ENCODE data around the gene WDR49.
"Not testable (repeated sequence)": the region's sequence is repeated elsewhere in the genome, so short reads cannot be mapped to it uniquely, and the experiment has no call there.

Gene WDR49

GRCh38 chr3:167653760-167654159 lies at the start of gene WDR49:
Gene WDR49 (minus strand): TSS chr3:167653942. CDS start chr3:167653425, 517 bp downstream.
- peak in 1 of 3 experiments; percentile 57 for DNase-seq

- no peak for DNase-seq
These were observed 47.2 kb upstream of the WDR49 start for GRCh38 chr3:167700926-167701325.

DNA sequence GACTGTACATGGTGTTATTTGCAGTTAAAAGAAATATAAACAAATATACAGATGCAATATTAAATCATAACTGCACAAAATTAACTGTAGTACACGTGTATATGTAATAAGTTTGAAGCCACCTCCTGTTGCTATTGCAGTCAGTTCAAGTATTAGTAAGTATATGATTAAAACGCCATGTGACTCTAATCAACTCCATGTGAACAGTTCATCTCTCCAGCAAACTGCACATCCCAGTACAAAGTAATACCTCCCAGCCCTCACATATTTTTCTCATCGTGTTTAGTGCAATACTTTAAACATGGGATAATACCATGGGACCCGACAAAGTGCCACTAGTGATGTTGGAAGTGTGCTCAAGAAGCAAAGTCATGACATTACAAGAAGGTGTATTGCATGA lies 46.3 kb upstream of the WDR49 start:
- DNase-seq = no peak

DNA sequence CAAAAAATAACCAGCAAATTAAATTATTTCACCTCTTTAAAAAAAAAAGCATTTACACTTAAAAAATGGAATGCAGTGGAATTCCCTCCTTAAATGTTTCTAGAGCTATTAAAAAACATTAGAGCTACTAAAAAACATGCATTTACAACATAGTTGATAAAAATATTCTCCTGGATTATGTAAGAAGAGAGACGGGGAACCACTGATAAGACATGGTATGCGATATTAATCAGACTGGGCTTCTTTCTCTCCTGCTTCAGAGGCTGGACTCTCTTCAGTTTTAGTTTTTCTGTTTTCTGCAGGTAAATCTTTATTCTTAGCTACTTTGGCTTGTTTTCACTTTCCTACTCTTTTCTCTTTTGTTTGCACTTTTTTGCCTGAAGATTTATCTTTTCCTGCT lies 40.4 kb upstream of the WDR49 start:
- no peak for DNase-seq

DNA sequence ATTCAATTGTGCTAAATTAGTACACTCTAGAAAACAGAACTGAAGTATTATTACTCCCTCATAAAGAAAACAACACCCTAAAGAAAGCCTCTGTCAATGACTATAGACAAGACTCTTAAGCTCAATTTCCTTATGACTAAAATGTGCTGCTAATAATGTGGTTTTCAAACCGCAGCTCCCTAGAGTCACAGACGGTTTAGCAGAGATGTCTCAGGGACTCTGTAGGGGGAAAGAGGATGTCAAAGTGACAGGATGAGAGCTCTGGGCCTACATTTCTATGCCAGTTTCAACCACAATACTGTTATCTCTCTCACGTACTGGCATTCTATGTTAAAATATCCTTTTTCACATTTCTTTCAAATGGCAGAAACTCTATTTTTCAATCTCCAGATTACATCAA lies 37.6 kb upstream of the WDR49 start:
- no peak for DNase-seq

DNA sequence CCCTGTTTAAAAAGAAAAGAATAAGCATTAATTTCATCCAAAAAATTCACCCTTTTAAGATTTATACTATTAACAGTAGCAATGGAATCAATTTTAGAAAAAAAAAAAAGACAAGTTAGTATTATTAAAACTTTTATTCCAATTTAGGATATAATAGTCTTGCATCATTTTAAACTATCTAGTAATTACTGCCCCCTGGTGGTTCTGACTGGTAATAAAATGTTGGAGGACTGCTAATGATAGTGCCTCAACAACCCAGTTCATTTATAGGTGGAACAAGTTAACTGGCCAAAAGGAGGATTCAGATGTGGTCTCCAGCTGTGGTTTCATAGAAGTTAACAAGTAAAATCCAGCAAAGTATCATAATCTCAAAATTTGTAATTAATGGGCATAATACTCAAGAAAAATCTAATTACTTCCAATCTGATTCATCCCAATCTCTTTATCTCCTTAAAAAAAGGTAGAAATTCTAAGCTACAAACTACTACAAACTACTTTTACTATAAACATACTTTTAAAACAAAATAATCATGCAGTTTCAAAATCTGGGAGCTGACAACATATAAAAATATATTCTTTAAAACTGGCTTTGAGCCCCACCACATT lies 30.7 kb upstream of the WDR49 start:
- DNase-seq = peak; percentile 67 to 91 (median 71)

- no peak for DNase-seq
These were observed 25.8 kb upstream of the WDR49 start for GRCh38 chr3:167679526-167679925.

DNA sequence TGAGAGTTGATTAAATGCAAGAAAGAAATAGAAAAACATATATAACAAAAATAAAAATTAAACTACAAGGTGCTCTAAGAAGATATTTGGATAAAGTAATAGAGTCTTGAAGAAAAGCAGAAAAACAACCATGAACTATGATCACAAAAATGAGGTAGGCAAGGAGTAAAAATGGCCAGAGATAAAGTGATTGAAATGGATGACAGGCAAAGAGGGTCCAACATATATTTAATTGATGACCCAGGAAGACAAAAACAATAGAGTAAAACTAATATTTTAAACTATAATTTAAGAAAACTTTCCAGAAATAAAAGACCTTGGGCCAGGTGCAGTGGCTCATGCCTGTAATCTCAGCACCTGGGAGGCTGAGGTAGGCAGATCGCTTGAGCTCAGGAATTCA lies 22.1 kb upstream of the WDR49 start:
- no peak for DNase-seq

DNA sequence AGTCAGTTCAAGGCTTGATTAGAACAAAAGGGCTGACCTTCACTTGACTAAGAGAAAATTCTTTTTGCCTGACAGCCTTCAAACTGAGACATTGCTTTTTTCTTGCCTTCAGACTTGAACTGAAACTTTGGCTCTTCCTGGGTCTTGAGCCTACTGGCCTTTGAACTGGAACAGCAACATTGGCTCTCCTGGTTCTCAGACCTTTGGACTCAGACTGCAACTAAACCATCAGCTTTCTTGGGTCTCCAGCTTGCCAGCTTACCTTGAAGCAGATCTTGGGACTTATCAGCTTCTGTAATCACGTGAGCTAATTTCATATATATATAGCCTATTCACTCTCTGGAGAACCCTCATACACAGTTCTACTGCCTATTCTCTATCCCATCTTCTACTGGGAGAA lies 19.5 kb upstream of the WDR49 start:
- no peak for DNase-seq

DNA sequence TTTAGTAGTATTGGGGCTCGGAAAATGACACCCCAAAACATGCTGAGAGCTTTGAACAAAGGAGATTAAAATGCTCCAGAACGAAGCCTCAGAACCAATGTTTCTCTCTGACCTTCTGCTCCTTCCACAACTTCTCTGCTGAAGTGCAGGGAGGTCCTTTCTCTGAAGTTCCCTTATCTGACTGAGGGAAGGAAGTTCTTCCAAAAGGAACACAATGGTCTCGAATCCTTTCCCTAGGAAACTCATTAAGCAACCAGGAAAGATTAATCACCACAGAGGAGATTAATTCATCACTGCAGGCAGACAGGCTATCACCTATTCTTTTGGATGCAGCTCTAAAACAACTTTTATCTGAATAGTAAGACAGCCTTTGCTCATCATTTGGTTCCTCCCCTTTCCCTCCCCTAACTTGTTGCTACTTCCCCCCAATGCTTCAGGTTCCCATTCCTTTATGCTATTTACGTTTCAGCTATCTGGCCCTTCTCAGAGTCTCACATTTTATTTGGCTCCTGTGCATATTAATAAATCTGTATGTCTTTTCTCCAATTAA lies 18.2 kb upstream of the WDR49 start:
- DNase-seq = no peak

DNA sequence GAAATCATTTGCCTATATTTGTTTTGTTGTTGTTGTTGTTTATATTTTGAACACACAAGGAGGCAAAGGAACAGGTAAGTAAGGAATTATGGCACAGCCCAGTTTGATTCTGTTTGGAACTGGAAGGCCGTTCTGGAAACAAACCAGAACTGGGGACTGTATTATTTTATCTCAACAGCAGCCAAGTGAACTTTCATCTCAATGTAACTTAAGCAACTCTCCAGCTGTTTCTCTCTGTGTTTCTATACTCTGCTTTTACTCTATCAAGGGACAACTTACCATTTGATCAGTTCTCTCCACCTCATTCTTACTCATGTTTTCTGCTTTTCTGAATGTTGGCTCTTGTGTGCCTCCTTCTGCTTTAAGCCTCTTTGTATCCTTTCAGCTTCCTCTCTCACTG lies 16.0 kb upstream of the WDR49 start:
- no peak for DNase-seq

DNA sequence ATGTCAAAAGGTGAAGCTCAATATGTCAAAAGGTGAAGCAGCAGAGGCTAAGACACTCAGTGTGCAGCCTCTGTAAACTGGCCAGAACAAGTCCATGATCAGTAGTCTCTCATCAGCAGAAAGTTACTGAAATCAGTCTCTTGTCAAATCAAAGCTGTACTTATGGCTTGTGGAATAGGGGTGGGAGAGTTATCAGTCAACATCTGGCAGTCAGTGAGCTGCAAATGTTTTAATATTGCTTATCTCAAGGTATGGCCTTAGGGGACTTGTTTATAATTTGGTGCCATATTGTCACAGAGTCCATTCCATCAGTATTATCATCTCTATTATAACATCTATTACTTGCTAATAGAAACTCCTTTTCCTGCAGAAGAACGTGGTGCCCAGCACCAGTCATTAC lies 14.9 kb upstream of the WDR49 start:
- no peak for DNase-seq

- DNase-seq = no peak
These were observed 12.8 kb upstream of the WDR49 start for GRCh38 chr3:167666563-167666962.

GRCh38 chr3:167662919-167663400 lies 9.2 kb upstream of the WDR49 start:
- no peak for DNase-seq

- peak in 1 of 3 experiments; percentile 21 for DNase-seq
These were observed 4.0 kb upstream of the WDR49 start for GRCh38 chr3:167657684-167658225.

DNA sequence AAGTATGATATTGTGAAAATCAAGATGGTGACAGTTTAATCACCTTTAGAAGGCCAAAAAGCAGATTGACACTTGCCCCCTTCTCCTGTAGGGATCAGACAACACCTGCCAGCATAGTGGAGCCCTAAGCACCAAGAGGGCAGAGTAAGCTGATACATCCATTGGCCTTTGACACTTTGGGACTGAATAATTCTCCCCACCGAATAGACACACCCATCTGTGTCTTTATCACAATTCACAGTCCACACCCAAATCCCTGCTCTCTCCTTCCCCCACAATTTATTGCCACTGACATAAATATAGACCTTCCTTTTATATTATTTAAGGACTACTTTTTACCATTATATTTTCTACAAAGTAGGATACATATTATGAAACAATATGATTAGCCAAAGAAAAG lies 3.1 kb upstream of the WDR49 start:
- DNase-seq = no peak

DNA sequence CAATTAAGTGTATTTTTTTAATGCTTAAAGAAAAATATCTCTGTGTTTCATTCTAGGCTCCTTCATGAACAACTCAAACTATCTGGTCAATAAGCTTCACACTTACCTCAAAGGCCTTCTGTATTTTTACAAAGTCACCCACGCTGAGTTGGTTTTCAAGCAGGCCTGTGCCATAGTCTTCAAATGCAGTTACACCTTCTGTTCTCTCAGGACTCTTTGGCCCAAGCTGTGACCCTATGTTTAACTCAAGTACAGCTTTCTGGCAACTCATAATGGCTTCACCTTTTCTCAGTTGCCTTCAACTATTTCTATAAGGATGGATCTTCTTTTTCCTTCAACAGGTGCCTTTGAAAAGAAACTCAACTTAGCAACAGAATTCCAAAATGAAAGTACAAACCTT lies 587 bp downstream of the WDR49 start:
- DNase-seq = no peak

GRCh38 chr3:167651826-167652225 lies 1.9 kb downstream of the WDR49 start:
- DNase-seq = no peak

GRCh38 chr3:167650459-167650858 lies 3.3 kb downstream of the WDR49 start:
- no peak for DNase-seq

DNA sequence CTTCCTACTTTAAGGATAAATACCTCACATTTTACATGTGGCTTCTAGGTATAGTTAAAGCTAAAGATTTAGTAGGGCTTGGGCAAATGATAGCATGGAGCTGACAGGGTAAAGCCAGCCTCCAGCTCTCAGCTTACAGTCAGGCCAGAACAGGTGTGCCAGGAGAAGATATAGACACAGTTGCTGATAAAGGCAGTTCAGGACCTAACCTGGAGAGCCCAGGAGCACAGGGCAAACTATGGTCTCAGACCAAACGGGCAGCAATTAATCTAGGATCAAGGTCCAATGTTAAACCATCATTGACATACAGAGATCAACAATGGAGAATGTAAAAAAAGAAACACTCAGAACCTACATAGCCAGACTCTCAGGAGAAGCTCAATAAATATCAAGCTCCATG lies 4.0 kb downstream of the WDR49 start:
- no peak for DNase-seq

DNA sequence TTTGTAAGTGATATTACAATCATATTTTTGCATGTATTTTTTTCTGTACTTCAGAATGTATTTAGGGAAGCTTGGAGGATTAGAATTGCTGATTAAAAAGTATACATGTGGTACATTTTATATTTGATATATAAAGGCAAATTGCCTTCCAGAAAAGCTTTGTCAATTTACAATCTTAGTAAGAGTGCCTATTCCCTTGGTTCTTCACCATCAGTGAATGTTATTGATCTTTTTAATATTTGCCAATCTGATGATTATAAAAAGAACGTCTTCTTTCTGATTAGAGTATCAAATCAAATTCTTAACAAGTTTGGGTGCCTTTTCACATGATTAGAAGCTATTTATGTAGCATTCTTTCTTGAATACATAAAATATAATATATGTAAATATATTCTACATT lies 9.1 kb downstream of the WDR49 start:
- no peak for DNase-seq

DNA sequence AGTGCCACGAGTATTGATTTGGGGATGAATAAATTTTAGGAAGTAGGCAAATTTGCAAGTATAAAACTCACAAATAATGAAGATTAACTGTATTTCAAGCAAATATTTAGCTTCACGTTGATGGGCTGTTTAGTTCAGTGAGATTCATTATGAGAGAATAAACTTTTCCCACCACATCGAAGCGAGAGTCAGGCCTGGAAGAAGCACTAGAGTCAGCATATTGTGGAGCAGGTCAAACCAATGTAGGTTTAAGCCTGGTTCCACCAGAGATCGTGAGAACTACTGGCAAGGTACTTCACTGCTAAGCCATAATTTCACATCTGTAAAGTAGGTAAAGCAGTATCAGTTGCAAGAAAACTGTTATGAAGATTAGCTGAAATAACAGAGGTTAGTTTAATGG lies 22.3 kb downstream of the WDR49 start:
- no peak for DNase-seq

DNA sequence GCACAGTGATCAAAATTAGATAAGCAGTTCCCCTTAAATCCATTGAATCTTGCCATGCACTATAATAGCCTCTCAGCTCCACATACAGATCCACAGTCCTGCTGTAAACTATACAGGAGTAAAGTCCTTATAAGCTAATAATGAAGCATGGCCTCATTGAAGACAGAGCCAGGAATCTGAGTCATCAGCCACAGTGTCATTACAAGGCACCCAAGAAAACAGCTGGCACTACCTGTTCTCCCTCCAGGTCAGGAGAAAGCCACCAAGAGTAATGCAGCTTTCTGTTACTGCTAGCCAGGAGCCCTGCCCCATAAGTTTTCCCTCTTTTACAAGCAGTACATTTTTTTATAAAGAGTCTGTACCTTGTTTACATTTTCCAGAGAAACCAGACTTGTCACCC lies 27.3 kb downstream of the WDR49 start:
- peak in 1 of 3 experiments; percentile 20 for DNase-seq

DNA sequence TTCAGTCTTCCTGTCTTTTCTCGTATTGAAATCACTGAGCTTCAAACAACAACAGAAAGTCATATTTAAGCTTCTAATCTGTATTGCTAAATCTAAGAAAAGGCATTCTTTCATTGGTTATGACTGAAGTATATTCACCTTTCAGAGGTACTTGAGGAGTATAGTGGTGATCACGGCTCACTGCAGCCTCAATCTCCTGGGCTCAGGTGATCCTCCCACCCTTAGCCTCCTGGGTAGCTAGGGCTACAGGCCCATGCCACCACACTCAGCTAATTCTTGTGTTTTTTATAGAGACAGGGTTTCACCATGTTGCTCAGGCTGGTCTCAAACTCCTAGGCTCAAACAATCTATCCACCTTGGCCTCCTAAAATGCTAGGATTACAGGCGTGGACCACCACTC lies 38.7 kb downstream of the WDR49 start:
- DNase-seq = no peak

DNA sequence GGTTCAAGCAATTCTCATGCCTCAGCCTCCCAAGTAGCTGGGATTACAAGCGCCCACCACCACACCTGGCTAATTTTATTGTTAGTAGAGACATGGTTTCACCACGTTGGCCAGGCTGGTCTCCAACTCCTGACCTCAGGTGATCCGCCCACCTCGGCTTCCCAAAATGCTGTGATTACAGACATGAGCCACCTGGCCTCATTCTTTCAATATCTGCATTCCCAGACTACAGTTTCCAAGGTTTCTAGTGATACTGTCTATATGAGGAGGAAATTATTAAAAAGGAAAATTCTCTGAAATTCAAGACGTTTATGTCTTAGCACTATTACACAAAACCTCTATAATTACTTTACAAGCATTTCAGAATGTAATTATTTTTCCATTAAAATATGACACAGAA lies 39.5 kb downstream of the WDR49 start:
- DNase-seq = not testable (repeated sequence)
